Measurements from ENCODE around the gene PTPRZ1.

The PTPRZ1 gene

DNA sequence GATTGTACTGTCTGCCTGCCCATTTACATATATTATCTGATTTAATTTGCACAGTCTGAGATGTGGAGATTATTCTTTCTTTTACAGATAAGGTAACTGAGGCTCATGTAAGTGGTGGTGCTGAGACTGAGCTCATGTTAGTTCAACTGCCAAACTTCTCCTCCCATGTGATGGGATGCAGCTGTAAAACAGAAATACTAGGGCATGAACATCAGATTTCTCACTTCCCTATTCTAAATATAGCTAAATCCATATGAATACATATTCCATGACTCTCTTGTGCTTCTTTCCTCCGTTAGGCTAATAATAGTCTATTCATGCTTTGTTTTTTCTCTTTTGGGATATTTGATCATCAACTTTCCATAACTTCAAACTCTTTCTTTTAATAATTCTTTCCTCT lies 84.7 kb downstream of the PTPRZ1 start:
- in situ Hi-C loops (cut with MboI; ENCODE audit: low pct_unique_long_range_greater_than_20kb, low sequenced_read_pairs, unreplicated experiment) = no loop called here
- DNase-seq (ENCODE audit: low spot score) = no peak
- TF ChIP-seq, protein P1, sequence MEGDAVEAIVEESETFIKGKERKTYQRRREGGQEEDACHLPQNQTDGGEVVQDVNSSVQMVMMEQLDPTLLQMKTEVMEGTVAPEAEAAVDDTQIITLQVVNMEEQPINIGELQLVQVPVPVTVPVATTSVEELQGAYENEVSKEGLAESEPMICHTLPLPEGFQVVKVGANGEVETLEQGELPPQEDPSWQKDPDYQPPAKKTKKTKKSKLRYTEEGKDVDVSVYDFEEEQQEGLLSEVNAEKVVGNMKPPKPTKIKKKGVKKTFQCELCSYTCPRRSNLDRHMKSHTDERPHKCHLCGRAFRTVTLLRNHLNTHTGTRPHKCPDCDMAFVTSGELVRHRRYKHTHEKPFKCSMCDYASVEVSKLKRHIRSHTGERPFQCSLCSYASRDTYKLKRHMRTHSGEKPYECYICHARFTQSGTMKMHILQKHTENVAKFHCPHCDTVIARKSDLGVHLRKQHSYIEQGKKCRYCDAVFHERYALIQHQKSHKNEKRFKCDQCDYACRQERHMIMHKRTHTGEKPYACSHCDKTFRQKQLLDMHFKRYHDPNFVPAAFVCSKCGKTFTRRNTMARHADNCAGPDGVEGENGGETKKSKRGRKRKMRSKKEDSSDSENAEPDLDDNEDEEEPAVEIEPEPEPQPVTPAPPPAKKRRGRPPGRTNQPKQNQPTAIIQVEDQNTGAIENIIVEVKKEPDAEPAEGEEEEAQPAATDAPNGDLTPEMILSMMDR (IDR thresholded peaks at IDR 0.05; ENCODE audit: extremely low read depth, insufficient read depth, missing control alignments) = no peak

DNA sequence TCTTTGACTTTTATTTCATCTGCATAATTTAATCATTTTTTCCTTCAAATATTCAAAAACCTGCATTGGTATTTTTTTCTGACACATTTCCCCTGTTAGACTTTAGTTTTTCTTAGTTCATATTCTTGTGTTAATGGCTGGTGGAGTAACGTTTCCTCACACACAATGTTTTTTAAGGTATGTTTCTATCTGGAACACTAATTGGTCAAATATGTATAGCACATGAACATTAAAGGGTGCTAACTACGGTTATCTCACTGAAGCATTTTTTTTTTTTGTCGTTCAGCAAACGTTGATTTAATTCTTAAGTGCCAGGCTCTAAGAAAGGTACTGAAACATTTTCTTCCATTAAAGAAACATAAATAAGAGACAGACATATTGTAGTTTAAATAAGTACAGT lies 87.7 kb downstream of the PTPRZ1 start:
- TF ChIP-seq, protein P1 (IDR thresholded peaks at IDR 0.05; ENCODE audit: extremely low read depth, insufficient read depth, missing control alignments) = no peak
- DNase-seq (ENCODE audit: low spot score) = no peak
- in situ Hi-C loops (cut with MboI; ENCODE audit: low pct_unique_long_range_greater_than_20kb, low sequenced_read_pairs, unreplicated experiment) = no loop called here

DNA sequence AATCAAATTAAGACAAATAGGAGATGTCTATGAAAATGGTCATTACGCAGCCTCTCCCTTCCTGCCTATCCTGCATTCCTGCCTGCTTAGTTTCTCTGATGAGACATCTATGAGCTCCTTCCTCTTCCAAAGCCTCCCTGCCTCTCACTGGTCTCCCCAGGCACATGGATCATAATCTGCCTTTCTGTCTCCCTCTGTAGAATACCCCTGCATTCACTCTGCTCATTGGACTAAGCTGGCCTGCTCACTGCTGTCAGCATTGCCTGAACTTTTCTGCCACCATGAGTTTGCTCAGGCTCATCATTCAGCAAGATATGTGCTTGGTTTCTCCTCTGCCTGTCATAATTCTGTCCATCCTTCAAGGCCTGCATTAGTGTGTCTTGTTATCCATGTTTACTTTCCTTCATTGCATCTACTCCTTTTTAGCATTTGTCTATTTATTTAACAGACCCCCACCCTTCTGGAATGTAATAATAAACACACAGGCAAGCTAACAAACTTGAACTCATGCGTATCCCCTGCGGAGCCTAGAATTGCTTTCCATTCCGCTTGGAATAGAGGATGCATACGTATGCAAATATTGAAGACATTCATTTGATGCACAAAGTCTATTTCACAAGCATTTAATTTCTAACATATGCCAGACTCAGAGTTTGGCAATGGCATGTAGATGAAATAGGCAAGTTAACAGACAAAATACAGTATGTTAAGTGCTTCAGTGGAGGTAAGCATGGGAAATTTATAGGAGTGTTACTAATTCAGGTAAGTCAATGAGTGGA lies 88.3 kb downstream of the PTPRZ1 start:
- TF ChIP-seq, protein P1 (IDR thresholded peaks at IDR 0.05; ENCODE audit: extremely low read depth, insufficient read depth, missing control alignments) = no peak
- in situ Hi-C loops (cut with MboI; ENCODE audit: low pct_unique_long_range_greater_than_20kb, low sequenced_read_pairs, unreplicated experiment) = no loop called here
- no peak for DNase-seq (ENCODE audit: low spot score)

DNA sequence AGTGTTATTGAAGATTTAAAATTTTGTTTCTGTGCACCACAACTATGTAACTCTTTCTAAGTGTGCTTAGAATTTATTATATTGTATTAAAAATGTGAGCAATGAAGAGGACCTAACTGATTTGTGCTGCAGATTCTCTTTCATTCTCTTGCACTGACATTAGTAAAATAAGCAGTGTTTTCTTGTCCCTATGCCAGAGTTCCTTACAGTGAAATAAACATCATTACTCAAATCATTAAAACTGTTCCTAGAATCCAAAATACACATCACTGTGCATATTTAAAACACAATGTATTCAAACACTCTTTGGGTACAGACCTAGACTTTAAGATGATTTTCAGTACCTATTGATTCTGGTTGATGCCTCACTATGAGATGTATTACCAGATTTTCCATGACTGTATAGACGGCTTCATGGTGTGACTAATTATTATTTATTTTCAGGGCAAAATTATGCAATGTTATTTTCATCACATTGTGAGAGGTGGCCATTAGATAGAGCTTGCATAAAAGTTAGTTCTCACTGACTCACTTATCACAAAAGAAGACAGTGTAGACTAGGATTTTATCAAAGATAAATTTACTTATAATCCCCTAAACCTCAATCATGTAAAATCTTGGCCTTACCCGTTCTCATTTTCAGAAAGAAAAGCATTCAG lies 93.4 kb downstream of the PTPRZ1 start:
- in situ Hi-C loops (cut with MboI; ENCODE audit: low pct_unique_long_range_greater_than_20kb, low sequenced_read_pairs, unreplicated experiment) = no loop called here
- DNase-seq (ENCODE audit: low spot score) = no peak
- TF ChIP-seq, protein P1 (IDR thresholded peaks at IDR 0.05; ENCODE audit: extremely low read depth, insufficient read depth, missing control alignments) = no peak

DNA sequence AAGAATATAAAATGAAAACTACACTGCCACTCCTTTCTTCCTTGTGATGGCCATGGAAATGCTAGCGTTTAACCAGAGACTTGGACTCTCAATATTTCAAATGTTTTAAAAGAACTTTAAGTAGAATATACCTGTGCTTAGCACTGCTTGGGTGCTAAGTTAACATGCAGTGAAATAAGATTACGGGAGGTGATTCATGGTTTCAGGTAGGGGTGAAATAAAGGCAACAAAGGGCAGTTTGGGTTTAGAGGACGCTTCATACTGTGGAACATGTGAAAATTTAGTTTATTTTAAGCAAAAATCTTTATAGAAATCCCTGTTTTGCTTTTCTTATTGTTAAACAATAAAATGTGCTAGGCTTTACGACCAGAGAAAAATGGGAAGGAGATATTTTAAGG lies 94.0 kb downstream of the PTPRZ1 start:
- no peak for DNase-seq (ENCODE audit: low spot score)
- in situ Hi-C loops (cut with MboI; ENCODE audit: low pct_unique_long_range_greater_than_20kb, low sequenced_read_pairs, unreplicated experiment) = no loop called here
- TF ChIP-seq, protein P1 (IDR thresholded peaks at IDR 0.05; ENCODE audit: extremely low read depth, insufficient read depth, missing control alignments) = no peak

DNA sequence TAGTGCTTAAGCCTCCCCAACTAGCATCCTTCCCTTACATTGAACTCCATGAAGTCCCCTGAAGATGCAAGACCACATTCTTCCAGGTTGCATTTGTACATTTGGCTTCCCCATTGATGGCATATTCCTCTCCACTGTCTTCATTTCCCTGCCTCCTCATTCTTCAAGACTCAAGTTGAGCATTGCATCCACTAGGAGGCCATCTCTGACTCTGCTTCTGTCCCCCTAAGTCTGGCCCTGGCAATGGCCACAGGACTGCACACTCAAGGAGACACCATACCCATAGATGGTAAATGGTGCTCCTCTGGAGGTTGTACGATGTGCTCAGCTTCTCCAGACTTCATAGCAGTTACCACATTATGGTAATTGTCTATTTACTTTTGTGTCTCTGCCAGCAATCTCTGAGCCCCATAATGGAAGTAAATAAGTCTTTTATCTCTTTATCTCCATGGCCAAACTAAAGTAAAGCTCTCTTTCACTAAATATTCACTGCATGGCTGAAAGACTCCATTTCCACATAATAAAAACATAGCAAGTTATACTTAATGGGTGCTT lies 112.6 kb downstream of the PTPRZ1 start:
- in situ Hi-C loops (cut with MboI; ENCODE audit: low pct_unique_long_range_greater_than_20kb, low sequenced_read_pairs, unreplicated experiment) = loop anchor here (25.0 kb wide), 2 partner anchors 223 to 623 kb away; no protein-coding TSS in a partner anchor
- DNase-seq (ENCODE audit: low spot score) = no peak
- TF ChIP-seq, protein P1 (IDR thresholded peaks at IDR 0.05; ENCODE audit: extremely low read depth, insufficient read depth, missing control alignments) = no peak

Data from GM13977 (cell line).